IMR-90 (cell line): ENCODE measurements around the gene GPR137. TPM values are rescaled to one million over a fixed set of nuclear protein-coding genes. Genes with fewer than 3 reads are reported as not detected.

Source experiments
- ATAC-seq: fragments of 200-7000 bp; cut with Tn5 transposase; 2 replicates; pipeline ENCODE4 v1.9.1; 2020; ENCODE audit warnings: low read depth, mild to moderate bottlenecking, moderate library complexity
- BruUV-seq: library from RNA; stranded (reverse); fragments of 400-500 nt; replicated peaks from 2 replicates; lab custom pipeline; 2021; lab: Mats Ljungman, UMichigan
- CTCF ChIA-PET: fragments of 300-600 bp; formaldehyde crosslinking; extraction: SDS; loops from one replicate; lab custom pipeline; 2021; ENCODE audit warnings: antibody characterized with exemption; lab: Yijun Ruan, JAX
- POLR2A ChIA-PET: fragments of 300-600 bp; sonication (Branson Sonifier 250); formaldehyde crosslinking; loops from one replicate; lab custom pipeline; 2022; ENCODE audit warnings: antibody characterized with exemption; ENCODE audit not compliant: unreplicated experiment; lab: Charles Lee
- DNase-seq: peaks from one replicate; pipeline ENCODE4 v3.0.0; 2013
- H2AFZ ChIP-seq: replicated peaks from 2 replicates; pipeline ENCODE3; 2013; ENCODE audit warnings: low read length, mild to moderate bottlenecking; ENCODE audit not compliant: poor library complexity
- H2AK5ac ChIP-seq: 2 replicates; pipeline ENCODE4 v1.6.1; 2013; ENCODE audit warnings: low read depth, low read length, inconsistent platforms
- H2AK9ac ChIP-seq: replicated peaks from 2 replicates; pipeline ENCODE3; 2013; ENCODE audit warnings: mild to moderate bottlenecking, low read depth, low read length, moderate library complexity; ENCODE audit not compliant: poor library complexity
- H2BK120ac ChIP-seq: 2 replicates; pipeline ENCODE4 v1.6.1; 2013; ENCODE audit warnings: low read depth, low read length, inconsistent platforms
- H2BK15ac ChIP-seq: 3 replicates; pipeline ENCODE4 v1.6.1; 2013; ENCODE audit warnings: low read depth, low read length, inconsistent platforms
- H2BK20ac ChIP-seq: 2 replicates; pipeline ENCODE4 v1.6.1; 2013; ENCODE audit warnings: low read depth, mild to moderate bottlenecking, inconsistent platforms, low read length, moderate library complexity
- H2BK5ac ChIP-seq: 2 replicates; pipeline ENCODE4 v1.6.1; 2013; ENCODE audit warnings: mild to moderate bottlenecking, low read depth, low read length, inconsistent platforms; ENCODE audit not compliant: poor library complexity, severe bottlenecking
- H3K14ac ChIP-seq: replicated peaks from 2 replicates; pipeline ENCODE4 v1.6.1; 2013; ENCODE audit warnings: low read depth, low read length, inconsistent platforms
- H3K18ac ChIP-seq: 2 replicates; pipeline ENCODE4 v1.6.1; 2013; ENCODE audit warnings: low read depth, low read length, control low read depth
- H3K23ac ChIP-seq: 2 replicates; pipeline ENCODE4 v1.6.1; 2013; ENCODE audit warnings: low read depth, low read length, inconsistent platforms
- H3K27ac ChIP-seq: 2 replicates; pipeline ENCODE4 v1.5.1; 2013; ENCODE audit warnings: mild to moderate bottlenecking, control low read depth, low read length; ENCODE audit not compliant: insufficient read depth
- H3K27me3 ChIP-seq: 2 replicates; pipeline ENCODE4 v1.6.1; 2013; ENCODE audit warnings: low read length; ENCODE audit not compliant: control insufficient read depth, insufficient read depth
- H3K36me3 ChIP-seq: 2 replicates; pipeline ENCODE4 v1.6.1; 2013; ENCODE audit warnings: low read length, mixed read lengths; ENCODE audit not compliant: control insufficient read depth, insufficient read depth
- H3K4ac ChIP-seq: 2 replicates; pipeline ENCODE4 v1.6.1; 2013; ENCODE audit warnings: low read depth, low read length, inconsistent platforms
- H3K4me1 ChIP-seq: 2 replicates; pipeline ENCODE4 v1.6.1; 2013; ENCODE audit warnings: low read length, mixed read lengths; ENCODE audit not compliant: control insufficient read depth, insufficient read depth
- H3K4me2 ChIP-seq: 2 replicates; pipeline ENCODE4 v1.6.1; 2013; ENCODE audit warnings: low read depth, mild to moderate bottlenecking, control low read depth, low read length, moderate library complexity
- H3K4me3 ChIP-seq: 2 replicates; pipeline ENCODE4 v1.5.1; 2013; ENCODE audit warnings: low read depth, mild to moderate bottlenecking, control low read depth, low read length, moderate library complexity; ENCODE audit not compliant: insufficient read depth
- H3K56ac ChIP-seq: 2 replicates; pipeline ENCODE4 v1.6.1; 2013; ENCODE audit warnings: low read length, inconsistent platforms; ENCODE audit not compliant: insufficient read depth; ENCODE audit errors: extremely low read depth
- H3K79me1 ChIP-seq, 2 experiments: 2 replicates each; pipeline ENCODE4 v1.6.1; 2013; ENCODE audit warnings: low read length in 2 of 2, inconsistent platforms in 1 of 2, low read depth in 1 of 2
- H3K9ac ChIP-seq: 2 replicates; pipeline ENCODE4 v1.6.1; 2013; ENCODE audit warnings: low read depth, low read length, control low read depth
- H3K9me1 ChIP-seq: 2 replicates; pipeline ENCODE4 v1.6.1; 2013; ENCODE audit warnings: low read length, inconsistent platforms; ENCODE audit not compliant: insufficient read depth
- H3K9me3 ChIP-seq: 2 replicates; pipeline ENCODE4 v1.6.1; 2013; ENCODE audit warnings: low read length; ENCODE audit not compliant: control insufficient read depth, insufficient read depth
- H4K20me1 ChIP-seq: 2 replicates; pipeline ENCODE4 v1.6.1; 2013; ENCODE audit warnings: low read length, inconsistent platforms; ENCODE audit not compliant: insufficient read depth
- H4K5ac ChIP-seq: 2 replicates; pipeline ENCODE4 v1.6.1; 2013; ENCODE audit warnings: mild to moderate bottlenecking, low read depth, low read length, control low read depth
- H4K8ac ChIP-seq, 2 experiments: 2 replicates each; pipeline ENCODE4 v1.6.1; 2013; ENCODE audit warnings: low read depth in 2 of 2, low read length in 2 of 2, control low read depth in 1 of 2, inconsistent platforms in 1 of 2
- H4K91ac ChIP-seq: 2 replicates; pipeline ENCODE4 v1.6.1; 2013; ENCODE audit warnings: low read depth, low read length, inconsistent platforms; ENCODE audit not compliant: insufficient read depth
- CEBPB ChIP-seq: IDR thresholded peaks from 2 replicates; pipeline ENCODE4 v1.6.1; 2012; ENCODE audit warnings: low read depth, low read length, improper control_type of control experiment
- POLR2A ChIP-seq: IDR thresholded peaks from 2 replicates; pipeline ENCODE4 v1.6.1; 2012; ENCODE audit warnings: mild to moderate bottlenecking, low read depth, low read length
- RCOR1 ChIP-seq: IDR thresholded peaks from 2 replicates; pipeline ENCODE4 v1.6.1; 2012; ENCODE audit warnings: mild to moderate bottlenecking, low read length, improper control_type of control experiment; ENCODE audit not compliant: insufficient replicate concordance
- SMC3 ChIP-seq: fragments of 150-350 bp; IDR thresholded peaks from 2 replicates; pipeline ENCODE4 v1.6.1; 2016; ENCODE audit warnings: low read depth, mild to moderate bottlenecking, antibody characterized with exemption, low read length, moderate library complexity
- USF2 ChIP-seq: fragments of 150-350 bp; IDR thresholded peaks from 2 replicates; pipeline ENCODE4 v1.6.1; 2017; ENCODE audit warnings: mild to moderate bottlenecking, antibody characterized with exemption, low read length, low read depth
- WGBS, 2 experiments: methylation state at CpG; one replicate each; pipeline versions ENCODE4 v1.1.5 to v1.1.7; 2013; ENCODE audit warnings: missing lambda C conversion rate in 2 of 2; ENCODE audit not compliant: insufficient read length in 1 of 2; ENCODE audit errors: extremely low coverage in 2 of 2; 5-methylcytosine and 5-hydroxymethylcytosine counted together
- dilution Hi-C: fragments of 300-500 bp; cut with HindIII; formaldehyde crosslinking; loops from one replicate; pipeline ENCODE4 v1.14.3; 2018; ENCODE audit warnings: low sequenced_read_pairs; ENCODE audit not compliant: unreplicated experiment
- in situ Hi-C: fragments of 300-500 bp; cut with MboI; formaldehyde crosslinking; loops from 3 replicates; pipeline ENCODE4 v1.14.3; 2019; ENCODE audit warnings: low sequenced_read_pairs, inconsistent platforms, mixed read lengths
- intact Hi-C: fragments of 100-400 bp; cut with micrococcal nuclease; formaldehyde crosslinking; loops from 2 replicates; pipeline ENCODE4 v1.10.0; 2022
- polyA plus RNA-seq, 3 experiments: library from polyadenylated mRNA; depleted of rRNA; stranded (reverse); fragments of >200 nt; gene quantifications; 2 replicates each; pipeline ENCODE4 v1.2.3, GENCODE V29; 2012; ENCODE audit warnings: low replicate concordance in 1 of 3
- total RNA-seq: library from RNA; depleted of rRNA; stranded (reverse); fragments of >200 nt; gene quantifications from 2 replicates; pipeline ENCODE4 v1.2.3, GENCODE V29; 2012
- TF ChIP-seq, protein P1 (sequence below): fragments of 150-350 bp; IDR thresholded peaks from 2 replicates; pipeline ENCODE4 v1.6.1; 2016; ENCODE audit warnings: low read depth, mild to moderate bottlenecking, low read length, moderate library complexity, borderline replicate concordance

GPR137 gene
- total and polyA plus RNA-seq, 2 of the 4 experiments (the other 2 are of a cell fraction), result 3.6 to 26.0 TPM

GRCh38 chr11:64290352-64291261 is 5.0 kb downstream of the GPR137 start:
- H4K20me1 ChIP-seq, result peaks cover 5% of the 10 kb centered on the region; the same call in 1 of the 2 replicates
- no peak overlapping the region for H4K5ac ChIP-seq
- peaks cover 53% of the 10 kb centered on the region for H3K27me3 ChIP-seq
- ChIA-PET CTCF (no interaction called here), POLR2A (no interaction called here)
- H4K8ac ChIP-seq, result no peak overlapping the region
- no peak overlapping the region for H3K4me2 ChIP-seq
- no peak overlapping the region for H2BK5ac ChIP-seq
- H3K9ac ChIP-seq, result no peak overlapping the region
- H3K56ac ChIP-seq, result no peak overlapping the region
- H3K9me3 ChIP-seq, result no peaks in the 10 kb centered on the region
- no peak overlapping the region for H3K18ac ChIP-seq
- no peak overlapping the region for H2AK5ac ChIP-seq
- H3K9me1 ChIP-seq, result no peaks in the 10 kb centered on the region; the same call in 1 of the 2 replicates
- ATAC-seq (no peak), DNase-seq (no peak)
- BruUV-seq, result no TSS peak
- H2BK120ac ChIP-seq, result no peak overlapping the region
- H3K4me1 ChIP-seq, result peaks cover 9% of the 10 kb centered on the region
- H3K23ac ChIP-seq, result no peak overlapping the region
- H2AK9ac ChIP-seq, result peak overlapping the region; percentile 37
- H3K79me1 ChIP-seq, result peaks cover 3 to 14% of the 10 kb centered on the region in 2 experiments; a peak in 3 of 4 replicates
- no peak overlapping the region for H3K4ac ChIP-seq
- H3K27ac ChIP-seq, result no peak overlapping the region
- dilution Hi-C loops (no loop called here), intact Hi-C loops (no loop called here), in situ Hi-C loops (no loop called here)
- no CpG with 5 or more reads among the region's 10 CpGs for WGBS, 2 experiments
- H2BK20ac ChIP-seq, result no peak overlapping the region
- H2BK15ac ChIP-seq, result no peak overlapping the region
- TF ChIP-seq POLR2A (no peak), SMC3 (no peak), RCOR1 (no peak), USF2 (no peak), CEBPB (no peak)
- TF ChIP-seq, protein P1, sequence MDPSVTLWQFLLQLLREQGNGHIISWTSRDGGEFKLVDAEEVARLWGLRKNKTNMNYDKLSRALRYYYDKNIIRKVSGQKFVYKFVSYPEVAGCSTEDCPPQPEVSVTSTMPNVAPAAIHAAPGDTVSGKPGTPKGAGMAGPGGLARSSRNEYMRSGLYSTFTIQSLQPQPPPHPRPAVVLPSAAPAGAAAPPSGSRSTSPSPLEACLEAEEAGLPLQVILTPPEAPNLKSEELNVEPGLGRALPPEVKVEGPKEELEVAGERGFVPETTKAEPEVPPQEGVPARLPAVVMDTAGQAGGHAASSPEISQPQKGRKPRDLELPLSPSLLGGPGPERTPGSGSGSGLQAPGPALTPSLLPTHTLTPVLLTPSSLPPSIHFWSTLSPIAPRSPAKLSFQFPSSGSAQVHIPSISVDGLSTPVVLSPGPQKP, result no peak
- no peak overlapping the region for H3K14ac ChIP-seq
- H4K91ac ChIP-seq, result no peak overlapping the region
- no peaks in the 10 kb centered on the region for H3K36me3 ChIP-seq
- no peak overlapping the region for H3K4me3 ChIP-seq
- no peak overlapping the region for H2AFZ ChIP-seq
